GM18867 (cell line): ENCODE measurements around the gene MED27.
A peak's percentile ranks its signal among the peaks of the same experiment; 100 is the strongest.

Experiments
- ATAC-seq: cut with Tn5 transposase; IDR thresholded peaks from one replicate; pipeline ENCODE4 v1.9.1; 2021; ENCODE audit warnings: mild to moderate bottlenecking, moderate library complexity; ENCODE audit not compliant: unreplicated experiment

MED27 gene

GRCh38 chr9:132079391-132080091, at the start of gene MED27:
TSS of gene MED27 (minus strand) at chr9:132079867. CDS start at chr9:132079844, 23 bp downstream.
- ATAC-seq, result peak; percentile 90

- no peak for ATAC-seq
Measured at GRCh38 chr9:132127888-132128534, 48.3 kb upstream of the MED27 start.

GRCh38 chr9:132126680-132127236, 47.1 kb upstream of the MED27 start:
- no peak for ATAC-seq

GRCh38 chr9:132125944-132126679, 46.4 kb upstream of the MED27 start:
- ATAC-seq, result no peak

- ATAC-seq, result no peak
Measured at GRCh38 chr9:132125361-132125760, 45.7 kb upstream of the MED27 start.

GRCh38 chr9:132124800-132125199, 45.1 kb upstream of the MED27 start:
- ATAC-seq, result no peak

- no peak for ATAC-seq
Measured at GRCh38 chr9:132121021-132121420, 41.4 kb upstream of the MED27 start.

- ATAC-seq, result no peak
Measured at GRCh38 chr9:132117694-132118093, 38.0 kb upstream of the MED27 start.

- ATAC-seq, result no peak
Measured at GRCh38 chr9:132116583-132116982, 36.9 kb upstream of the MED27 start.

GRCh38 chr9:132114102-132114707, 34.5 kb upstream of the MED27 start:
- no peak for ATAC-seq

GRCh38 chr9:132109291-132109690, 29.6 kb upstream of the MED27 start:
- no peak for ATAC-seq

- no peak for ATAC-seq
Measured at GRCh38 chr9:132108728-132109127, 29.1 kb upstream of the MED27 start.

- ATAC-seq, result no peak
Measured at GRCh38 chr9:132099741-132100407, 20.2 kb upstream of the MED27 start.

GRCh38 chr9:132099167-132099566, 19.5 kb upstream of the MED27 start:
- no peak for ATAC-seq

- no peak for ATAC-seq
Measured at GRCh38 chr9:132094314-132094791, 14.7 kb upstream of the MED27 start.

GRCh38 chr9:132090771-132091170, 11.1 kb upstream of the MED27 start:
- ATAC-seq, result no peak

GRCh38 chr9:132087438-132088030, 7.9 kb upstream of the MED27 start:
- ATAC-seq, result no peak

GRCh38 chr9:132082188-132082587, 2.5 kb upstream of the MED27 start:
- no peak for ATAC-seq

GRCh38 chr9:132078699-132079356, 839 bp downstream of the MED27 start:
- ATAC-seq, result no peak
